HG02840 (cell line): ENCODE data around the gene NOL4L.

Experiments
- ATAC-seq: cut with Tn5 transposase; IDR thresholded peaks from one replicate; pipeline ENCODE4 v1.9.1; 2021; ENCODE audit warnings: mild to moderate bottlenecking, moderate library complexity, moderate number of reproducible peaks; ENCODE audit not compliant: unreplicated experiment, low FRiP score

The NOL4L gene

GRCh38 chr20:32527447-32528055, 57.6 kb downstream of the NOL4L start:
- no peak for ATAC-seq

- ATAC-seq = no peak
Measured at GRCh38 chr20:32527052-32527446, 58.1 kb downstream of the NOL4L start.

- ATAC-seq = no peak
Measured at GRCh38 chr20:32526541-32526940, 58.6 kb downstream of the NOL4L start.

- ATAC-seq = no peak
Measured at GRCh38 chr20:32526125-32526524, 59.0 kb downstream of the NOL4L start.

- ATAC-seq = no peak
Measured at GRCh38 chr20:32524829-32525501, 60.2 kb downstream of the NOL4L start.

GRCh38 chr20:32523613-32524213, 61.4 kb downstream of the NOL4L start:
- ATAC-seq = no peak

- ATAC-seq = no peak
Measured at GRCh38 chr20:32522776-32523612, 62.1 kb downstream of the NOL4L start.

GRCh38 chr20:32522526-32522775, 62.7 kb downstream of the NOL4L start:
- ATAC-seq = no peak

GRCh38 chr20:32521780-32522525, 63.2 kb downstream of the NOL4L start:
- no peak for ATAC-seq

GRCh38 chr20:32520927-32521203, 64.3 kb downstream of the NOL4L start:
- ATAC-seq = no peak

GRCh38 chr20:32519381-32519730, 65.8 kb downstream of the NOL4L start:
- no peak for ATAC-seq

- ATAC-seq = no peak
Measured at GRCh38 chr20:32518593-32519380, 66.3 kb downstream of the NOL4L start.

GRCh38 chr20:32517914-32518592, 67.1 kb downstream of the NOL4L start:
- ATAC-seq = no peak

GRCh38 chr20:32517518-32517873, 67.6 kb downstream of the NOL4L start:
- no peak for ATAC-seq

GRCh38 chr20:32516583-32517517, 68.3 kb downstream of the NOL4L start:
- ATAC-seq = no peak

GRCh38 chr20:32515631-32516101, 69.5 kb downstream of the NOL4L start:
- ATAC-seq = no peak

- ATAC-seq = no peak
Measured at GRCh38 chr20:32514760-32515159, 70.4 kb downstream of the NOL4L start.

GRCh38 chr20:32513031-32513866, 71.9 kb downstream of the NOL4L start:
- no peak for ATAC-seq
